Measurements from ENCODE around the gene BNIP5. TPM values are rescaled to one million over a fixed set of nuclear protein-coding genes. Genes with fewer than 3 reads are reported as not detected.

Gene BNIP5
- total and polyA plus RNA-seq, 2 of the 13 experiments (the other 11 are each of a cell fraction or from before 2014, with no cell fraction given), result not detected

GRCh38 chr6:36368921-36369865 is 32.5 kb upstream of the BNIP5 start:
- Histone ChIP-seq H3K36me3 (replicated peaks in 1 of 2; ENCODE audit: control insufficient read depth in 1 of 2, insufficient read depth in 2 of 2, low read length in 2 of 2) (no peaks in the 10 kb centered on the region), H2AFZ (ENCODE audit: low read length) (no peak overlapping the region), H3K9ac (ENCODE audit: insufficient read depth, low read depth, low read length) (no peak overlapping the region), H3K27me3 (ENCODE audit: control insufficient read depth in 1 of 2, insufficient read depth in 2 of 2, low read length in 2 of 2) (peaks cover 5 to 32% of the 10 kb centered on the region in 2 experiments), H3K4me2 (ENCODE audit: low read depth, low read length) (no peak overlapping the region), H4K20me1 (ENCODE audit: insufficient read depth, low read length) (no peaks in the 10 kb centered on the region), H3K27ac (ENCODE audit: extremely low read length, insufficient read depth, low read length) (no peak overlapping the region), H3K4me1 (ENCODE audit: insufficient read depth, low read length) (peaks cover 9% of the 10 kb centered on the region), H3K79me2 (ENCODE audit: insufficient read depth, low read length) (no peaks in the 10 kb centered on the region), H3K9me3 (ENCODE audit: low read length) (no peaks in the 10 kb centered on the region), H3K4me3 (replicated peaks in 1 of 3; ENCODE audit: insufficient read depth in 1 of 3, low read depth in 2 of 3, low read length in 3 of 3) (no peak overlapping the region)
- 31% methylated on average over 14 of the region's 14 CpGs for WGBS (ENCODE audit: low lambda C conversion rate)
- BruUV-seq (replicated peaks), result no TSS peak
- FAIRE-seq (no peak), DNase-seq (ENCODE audit: low spot score) (no peak), ATAC-seq (no peak)
- ChIA-PET POLR2A (no interaction called here), CTCF (ENCODE audit: low intra/inter-chr PET ratio, low total read pairs) (no interaction called here)
- in situ Hi-C loops (cut with HindIII; ENCODE audit: extremely low pct_ligation_motif_present, low pct_unique_long_range_greater_than_20kb), result no loop called here
- intact Hi-C loops (cut with micrococcal nuclease; ENCODE audit: unreplicated experiment), result no loop called here
- no peak for TF ChIP-seq ZBED4 (CRISPR knock-in tag; IDR thresholded peaks at IDR 0.05; ENCODE audit: borderline replicate concordance)
- no peak for TF ChIP-seq ZNF512 (CRISPR knock-in tag; IDR thresholded peaks at IDR 0.05)
- TF ChIP-seq PRMT3 (CRISPR knock-in tag; IDR thresholded peaks at IDR 0.05; ENCODE audit: borderline replicate concordance, low read depth), result no peak
- no peak for TF ChIP-seq ZBTB33 (CRISPR knock-in tag; IDR thresholded peaks at IDR 0.05)
- no peak for TF ChIP-seq NCOA1 (CRISPR knock-in tag; IDR thresholded peaks at IDR 0.05)
- TF ChIP-seq ZKSCAN8 (CRISPR knock-in tag; IDR thresholded peaks at IDR 0.05; ENCODE audit: borderline replicate concordance), result no peak
- TF ChIP-seq PHB2 (IDR thresholded peaks at IDR 0.05; ENCODE audit: partially characterized antibody), result no peak
- no peak for TF ChIP-seq ZNF839 (CRISPR knock-in tag; IDR thresholded peaks at IDR 0.05; ENCODE audit: borderline replicate concordance)
- no peak for TF ChIP-seq ZNF432 (CRISPR knock-in tag; IDR thresholded peaks at IDR 0.05; ENCODE audit: borderline replicate concordance)
- TF ChIP-seq ZGPAT (CRISPR knock-in tag; IDR thresholded peaks at IDR 0.05), result no peak
- TF ChIP-seq ZNF468 (CRISPR knock-in tag; IDR thresholded peaks at IDR 0.05), result no peak
- TF ChIP-seq ZC3H4 (CRISPR knock-in tag; IDR thresholded peaks at IDR 0.05; ENCODE audit: borderline replicate concordance), result no peak

Data from HepG2 (cell line).